Germinal center (tissue), 1 donor: ENCODE data around the gene ANO10.

Experiments used
- DNase-seq: peaks from one replicate; pipeline ENCODE4 v3.0.0; 2012; ENCODE audit warnings: mixed read lengths, low spot score

The ANO10 gene

GRCh38 chr3:43415088-43415487 is 206.7 kb downstream of the ANO10 start:
- no peak for DNase-seq

- no peak for DNase-seq
Observed at GRCh38 chr3:43413676-43414368, 208.0 kb downstream of the ANO10 start.

GRCh38 chr3:43411429-43411828 is 210.4 kb downstream of the ANO10 start:
- DNase-seq = no peak

- DNase-seq = no peak
Observed at GRCh38 chr3:43410592-43410991, 211.2 kb downstream of the ANO10 start.

- DNase-seq = no peak
Observed at GRCh38 chr3:43409506-43409905, 212.3 kb downstream of the ANO10 start.

GRCh38 chr3:43406643-43407023 is 215.2 kb downstream of the ANO10 start:
- DNase-seq = no peak

- no peak for DNase-seq
Observed at GRCh38 chr3:43405888-43406642, 215.7 kb downstream of the ANO10 start.

GRCh38 chr3:43400781-43401730 is 220.8 kb downstream of the ANO10 start:
- DNase-seq = no peak

GRCh38 chr3:43400167-43400566 is 221.6 kb downstream of the ANO10 start:
- DNase-seq = no peak

GRCh38 chr3:43399034-43399433 is 222.8 kb downstream of the ANO10 start:
- no peak for DNase-seq

GRCh38 chr3:43394041-43394554 is 227.7 kb downstream of the ANO10 start:
- DNase-seq = no peak

GRCh38 chr3:43391621-43392020 is 230.2 kb downstream of the ANO10 start:
- no peak for DNase-seq

GRCh38 chr3:43390255-43390588 is 231.6 kb downstream of the ANO10 start:
- DNase-seq = no peak

- no peak for DNase-seq
Observed at GRCh38 chr3:43389388-43390254, 232.2 kb downstream of the ANO10 start.

- no peak for DNase-seq
Observed at GRCh38 chr3:43388915-43389314, 232.9 kb downstream of the ANO10 start.

- no peak for DNase-seq
Observed at GRCh38 chr3:43388175-43388574, 233.6 kb downstream of the ANO10 start.

- DNase-seq = no peak
Observed at GRCh38 chr3:43379343-43379742, 242.5 kb downstream of the ANO10 start.

- DNase-seq = peak; percentile 70
Observed at GRCh38 chr3:43378066-43378935, 243.5 kb downstream of the ANO10 start.

- no peak for DNase-seq
Observed at GRCh38 chr3:43373560-43373928, 248.3 kb downstream of the ANO10 start.

- DNase-seq = no peak
Observed at GRCh38 chr3:43372809-43373559, 248.8 kb downstream of the ANO10 start.
